Epithelial cell of proximal tubule (primary cell): ENCODE measurements around the gene ERCC4. TPM values are rescaled to one million over a fixed set of nuclear protein-coding genes. Genes with fewer than 3 reads are reported as not detected.
"Not testable (repeated sequence)": the region's sequence is repeated elsewhere in the genome, so short reads cannot be mapped to it uniquely, and the experiment has no call there.

Experiments used
- DNase-seq: peaks from one replicate; pipeline ENCODE4 v3.0.0-alpha.2; 2011; ENCODE audit warnings: low read depth
- H3K4me3 ChIP-seq: 2 replicates; pipeline ENCODE4 v1.5.1; 2011; ENCODE audit warnings: low read depth, mild to moderate bottlenecking, low read length
- CTCF ChIP-seq: conservative IDR thresholded peaks from 2 replicates; pipeline ENCODE4 v1.5.1; 2012; ENCODE audit warnings: low read depth, mild to moderate bottlenecking, low read length
- total RNA-seq: library from RNA; depleted of rRNA; stranded (reverse); fragments of >200 nt; gene quantifications from 2 replicates; pipeline ENCODE4 v1.2.3, GENCODE V29; 2015

ERCC4 gene
- total RNA-seq, 1 donor from 2014 or later: 14.2 TPM

- no peak overlapping the region for H3K4me3 ChIP-seq
- no peak for DNase-seq
- no peak for TF ChIP-seq CTCF
These were observed 33.3 kb upstream of the ERCC4 start for GRCh38 chr16:13886608-13887007.

- H3K4me3 ChIP-seq, DNase-seq: not testable (repeated sequence)
These were observed 30.6 kb upstream of the ERCC4 start for GRCh38 chr16:13889323-13889722.

GRCh38 chr16:13892301-13892700 lies 27.7 kb upstream of the ERCC4 start:
- DNase-seq: no peak
- no peak for TF ChIP-seq CTCF
- H3K4me3 ChIP-seq: no peak overlapping the region

- no peak overlapping the region for H3K4me3 ChIP-seq
- DNase-seq: no peak
- TF ChIP-seq CTCF: no peak
These were observed 24.4 kb upstream of the ERCC4 start for GRCh38 chr16:13895516-13895915.

GRCh38 chr16:13896543-13897182 lies 23.3 kb upstream of the ERCC4 start:
- no peak for DNase-seq
- peak; percentile 39 for TF ChIP-seq CTCF
- H3K4me3 ChIP-seq: no peak overlapping the region

GRCh38 chr16:13897806-13898205 lies 22.1 kb upstream of the ERCC4 start:
- no peak for DNase-seq
- no peak overlapping the region for H3K4me3 ChIP-seq
- no peak for TF ChIP-seq CTCF

GRCh38 chr16:13898233-13898632 lies 21.7 kb upstream of the ERCC4 start:
- H3K4me3 ChIP-seq: no peak overlapping the region
- TF ChIP-seq CTCF: no peak
- DNase-seq: no peak
